GM23248 (cell line): ENCODE results near the gene DACT3. TPM values are rescaled to one million over a fixed set of nuclear protein-coding genes. Genes with fewer than 3 reads are reported as not detected.

Experiments used
- DNase-seq: peaks from one replicate; pipeline ENCODE4 v3.0.0-alpha.2; 2015
- H2AFZ ChIP-seq: fragments of 200-600 bp; sonication (generic); 2 replicates; pipeline ENCODE4 v1.6.1; 2016; ENCODE audit warnings: antibody characterized with exemption
- H3F3A ChIP-seq: fragments of 200-600 bp; sonication (generic); 2 replicates; pipeline ENCODE4 v1.6.1; 2016; ENCODE audit warnings: mild to moderate bottlenecking, antibody characterized with exemption, mixed run types; ENCODE audit not compliant: insufficient read depth
- H3K27ac ChIP-seq: fragments of 200-600 bp; sonication (generic); 2 replicates; pipeline ENCODE4 v1.5.1; 2016; ENCODE audit warnings: mild to moderate bottlenecking
- H3K27me3 ChIP-seq: fragments of 200-600 bp; sonication (generic); replicated peaks from 2 replicates; pipeline ENCODE4 v1.6.1; 2016; ENCODE audit warnings: mild to moderate bottlenecking; ENCODE audit not compliant: insufficient read depth
- H3K36me3 ChIP-seq: fragments of 200-600 bp; sonication (generic); 2 replicates; pipeline ENCODE4 v1.6.1; 2016; ENCODE audit warnings: low read depth, mild to moderate bottlenecking
- H3K4me1 ChIP-seq: fragments of 200-600 bp; sonication (generic); 2 replicates; pipeline ENCODE4 v1.6.1; 2016; ENCODE audit warnings: mild to moderate bottlenecking; ENCODE audit not compliant: insufficient read depth
- H3K4me2 ChIP-seq: fragments of 200-600 bp; sonication (generic); one replicate; pipeline ENCODE4 v1.6.1; 2016; ENCODE audit warnings: mild to moderate bottlenecking; ENCODE audit not compliant: unreplicated experiment
- H3K4me3 ChIP-seq: fragments of 200-600 bp; sonication (generic); 2 replicates; pipeline ENCODE4 v1.5.1; 2016; ENCODE audit warnings: mild to moderate bottlenecking
- H3K79me2 ChIP-seq: fragments of 200-600 bp; sonication (generic); 2 replicates; pipeline ENCODE4 v1.6.1; 2016; ENCODE audit warnings: mild to moderate bottlenecking; ENCODE audit not compliant: insufficient read depth
- H3K9ac ChIP-seq: fragments of 200-600 bp; sonication (generic); 2 replicates; pipeline ENCODE4 v1.6.1; 2016; ENCODE audit warnings: mild to moderate bottlenecking
- H3K9me2 ChIP-seq: fragments of 200-600 bp; sonication (generic); 2 replicates; pipeline ENCODE4 v1.6.1; 2016; ENCODE audit warnings: mixed run types, mild to moderate bottlenecking, moderate library complexity; ENCODE audit not compliant: insufficient read depth
- H3K9me3 ChIP-seq: fragments of 200-600 bp; sonication (generic); one replicate; pipeline ENCODE4 v1.6.1; 2017; ENCODE audit warnings: low read depth
- H4K20me1 ChIP-seq: fragments of 200-600 bp; sonication (generic); 2 replicates; pipeline ENCODE4 v1.6.0; 2016; ENCODE audit not compliant: insufficient read depth
- EZH2 ChIP-seq: fragments of 200-600 bp; sonication (generic); IDR thresholded peaks from 2 replicates; pipeline ENCODE4 v1.6.1; 2018; ENCODE audit warnings: antibody characterized with exemption, mild to moderate bottlenecking; ENCODE audit not compliant: insufficient read depth, poor library complexity, severe bottlenecking
- EZH2phosphoT487 ChIP-seq: fragments of 200-600 bp; sonication (generic); IDR thresholded peaks from 2 replicates; pipeline ENCODE4 v1.6.1; 2018; ENCODE audit warnings: antibody characterized with exemption, moderate library complexity, mild to moderate bottlenecking, low read depth; ENCODE audit not compliant: insufficient read depth
- WGBS, 2 experiments: methylation state at CpG; one replicate each; pipeline ENCODE4 v1.1.6; 2015 to 2017; ENCODE audit warnings: low lambda C conversion rate in 2 of 2, low coverage in 1 of 2; ENCODE audit errors: missing lambda C conversion rate in 2 of 2; 5-methylcytosine and 5-hydroxymethylcytosine counted together
- in situ Hi-C: fragments of 300-500 bp; cut with MboI; formaldehyde crosslinking; loops from 2 replicates; pipeline ENCODE4 v1.15.0; 2020
- polyA plus RNA-seq: library from polyadenylated mRNA; unstranded; fragments of >200 nt; fragmentation: Nextera tagmentation; extraction: Ambion mirVana; gene quantifications from 2 replicates; pipeline ENCODE4 v1.2.1, GENCODE V29; 2016
- total RNA-seq: library from RNA; depleted of rRNA; stranded (reverse); fragments of >200 nt; shearing (Covaris generic); gene quantifications from 2 replicates; pipeline ENCODE4 v1.2.3, GENCODE V29; 2014

Gene DACT3
- total and polyA plus RNA-seq, 2 experiments from 2014 or later: 0.66 to 7.1 TPM

DNA sequence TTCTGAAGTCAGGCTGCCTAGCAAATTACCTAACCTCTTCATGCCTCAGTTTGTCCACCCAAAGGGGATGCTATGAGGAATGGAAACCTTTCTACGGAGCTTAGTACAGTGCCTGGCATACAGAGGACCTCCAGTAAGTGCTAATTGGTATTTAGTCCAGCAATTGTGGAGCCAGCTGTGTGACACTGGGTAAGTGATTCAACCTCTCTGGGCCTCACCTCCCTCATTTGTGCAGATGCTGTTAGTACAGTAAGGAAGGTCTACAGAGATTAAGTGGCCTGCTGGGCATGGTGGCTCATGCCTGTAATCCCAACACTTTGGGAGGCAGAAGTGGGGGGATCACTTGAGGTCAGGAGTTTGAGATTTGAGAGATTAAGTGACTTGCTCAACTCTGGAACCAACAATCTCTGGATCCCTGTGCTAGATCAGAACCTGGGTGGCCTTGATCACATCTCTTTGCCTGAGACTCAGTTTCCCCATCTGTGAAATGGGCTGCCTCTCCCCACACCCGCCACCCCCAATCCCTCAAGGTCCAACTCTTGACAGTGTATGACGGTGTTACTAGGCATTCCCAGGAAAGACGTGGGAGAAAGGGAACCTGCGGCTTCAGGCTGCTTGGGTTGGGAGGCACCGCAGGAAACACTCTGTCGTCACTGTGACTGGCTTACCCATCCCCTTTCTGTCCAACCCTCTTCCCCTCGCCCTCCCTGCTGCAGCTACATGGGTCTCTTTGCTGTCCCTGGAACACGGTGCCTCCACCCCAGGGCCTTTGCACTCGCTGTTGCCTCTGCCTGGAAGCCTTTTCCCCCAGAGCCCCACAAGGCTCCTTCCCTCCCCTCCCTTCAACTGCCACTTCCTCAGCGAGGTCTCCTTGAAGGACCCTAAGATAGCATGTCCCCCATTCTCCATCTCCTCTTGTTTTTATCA is 37.7 kb upstream of the DACT3 start:
- Histone ChIP-seq H3K9ac (no peak overlapping the region), H3K4me1 (no peaks in the 10 kb centered on the region), H3K27ac (no peak overlapping the region), H2AFZ (no peak overlapping the region), H3K9me2 (no peaks in the 10 kb centered on the region), H3K9me3 (no peaks in the 10 kb centered on the region), H3F3A (no peaks in the 10 kb centered on the region), H3K27me3 (no peaks in the 10 kb centered on the region), H3K4me3 (no peak overlapping the region), H3K4me2 (no peak overlapping the region), H3K79me2 (no peaks in the 10 kb centered on the region), H4K20me1 (no peaks in the 10 kb centered on the region), H3K36me3 (peaks cover 52% of the 10 kb centered on the region; the same call in 1 of the 2 replicates)
- WGBS, 2 experiments: 94 to 98% methylated on average over 9 to 11 of the region's 11 CpGs
- in situ Hi-C loops: no loop called here
- DNase-seq: no peak
- TF ChIP-seq EZH2: no peak
- TF ChIP-seq EZH2phosphoT487: no peak

DNA sequence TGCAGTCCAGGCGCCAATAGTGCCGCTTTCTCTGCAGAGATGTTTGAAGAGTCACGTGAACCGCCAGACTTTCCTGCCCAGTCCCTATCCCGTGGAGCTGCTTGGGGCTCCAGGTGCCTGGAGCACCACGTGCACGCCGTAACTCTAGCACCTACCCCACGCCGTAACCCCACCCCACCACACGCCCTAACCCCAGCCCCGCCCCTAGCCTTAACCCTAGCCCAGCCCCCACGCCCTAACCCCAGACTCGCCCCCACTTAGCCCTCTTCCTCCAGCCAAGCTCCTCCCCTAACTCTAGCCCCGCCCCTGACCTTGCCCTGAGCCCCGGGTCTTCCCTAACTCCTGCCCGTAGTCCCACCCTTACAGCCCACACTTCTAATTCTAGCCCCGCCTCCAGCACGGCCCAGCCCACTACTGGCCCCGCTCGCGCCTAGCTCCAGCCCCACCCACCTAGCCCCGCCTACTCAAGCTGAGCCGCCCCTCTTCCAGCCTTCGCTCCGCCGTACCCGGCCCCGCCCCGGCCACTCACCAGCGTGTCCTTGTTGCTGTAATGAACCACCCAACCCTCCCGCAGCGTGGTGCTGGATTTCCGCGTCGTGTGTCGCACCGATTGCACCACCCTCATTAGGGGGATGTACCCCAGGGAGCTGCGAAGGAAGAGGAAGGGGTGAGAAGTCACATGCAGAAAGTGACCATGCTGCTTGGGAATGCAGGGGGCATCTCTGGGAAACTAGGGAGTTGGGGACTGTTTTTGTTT is 36.4 kb upstream of the DACT3 start:
- Histone ChIP-seq H3K9me2 (no peaks in the 10 kb centered on the region), H3K4me3 (peak overlapping the region; percentile 32; the same call in 1 of the 2 replicates), H4K20me1 (no peaks in the 10 kb centered on the region), H3K27me3 (no peaks in the 10 kb centered on the region), H3K36me3 (peaks cover 49% of the 10 kb centered on the region; the same call in 1 of the 2 replicates), H3K9me3 (no peaks in the 10 kb centered on the region), H3K9ac (no peak overlapping the region), H3F3A (no peaks in the 10 kb centered on the region), H3K4me2 (peak overlapping the region; percentile 9), H2AFZ (no peak overlapping the region), H3K27ac (no peak overlapping the region), H3K4me1 (no peaks in the 10 kb centered on the region), H3K79me2 (no peaks in the 10 kb centered on the region)
- TF ChIP-seq EZH2phosphoT487 (no peak), EZH2 (no peak)
- 21 to 23% methylated on average over 18 to 39 of the region's 39 CpGs for WGBS, 2 experiments
- in situ Hi-C loops: no loop called here
- DNase-seq: peak; percentile 90

DNA sequence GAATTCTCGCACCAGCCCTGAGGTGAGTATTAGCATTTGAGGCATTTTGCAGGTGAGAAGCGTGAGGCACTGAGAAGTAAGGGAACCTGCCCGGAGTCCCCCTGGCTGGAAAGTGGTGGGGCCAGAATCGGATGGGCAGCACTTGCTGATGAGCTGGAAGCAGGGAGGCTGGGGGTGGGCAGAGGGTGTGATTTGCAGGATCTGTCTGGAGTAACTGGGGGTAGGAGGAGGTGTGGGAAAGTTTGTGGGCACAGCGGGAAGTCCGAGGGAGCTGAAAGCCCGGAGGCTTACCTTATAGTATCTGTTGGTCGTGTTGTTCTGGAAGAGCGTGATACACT is 35.9 kb upstream of the DACT3 start:
- in situ Hi-C loops: no loop called here
- DNase-seq: no peak
- no peaks in the 10 kb centered on the region for H3F3A ChIP-seq
- H3K79me2 ChIP-seq: no peaks in the 10 kb centered on the region
- H3K9me3 ChIP-seq: no peaks in the 10 kb centered on the region
- WGBS, 2 experiments: 77% methylated on average over 9 of the region's 9 CpGs
- no peak overlapping the region for H3K4me2 ChIP-seq
- no peak overlapping the region for H2AFZ ChIP-seq
- H3K4me1 ChIP-seq: no peaks in the 10 kb centered on the region
- H3K4me3 ChIP-seq: no peak overlapping the region
- H4K20me1 ChIP-seq: no peaks in the 10 kb centered on the region
- H3K27me3 ChIP-seq: no peaks in the 10 kb centered on the region
- no peak overlapping the region for H3K27ac ChIP-seq
- H3K9me2 ChIP-seq: no peaks in the 10 kb centered on the region
- H3K9ac ChIP-seq: no peak overlapping the region
- H3K36me3 ChIP-seq: peaks cover 48% of the 10 kb centered on the region; the same call in 1 of the 2 replicates
- TF ChIP-seq EZH2 (no peak), EZH2phosphoT487 (no peak)

DNA sequence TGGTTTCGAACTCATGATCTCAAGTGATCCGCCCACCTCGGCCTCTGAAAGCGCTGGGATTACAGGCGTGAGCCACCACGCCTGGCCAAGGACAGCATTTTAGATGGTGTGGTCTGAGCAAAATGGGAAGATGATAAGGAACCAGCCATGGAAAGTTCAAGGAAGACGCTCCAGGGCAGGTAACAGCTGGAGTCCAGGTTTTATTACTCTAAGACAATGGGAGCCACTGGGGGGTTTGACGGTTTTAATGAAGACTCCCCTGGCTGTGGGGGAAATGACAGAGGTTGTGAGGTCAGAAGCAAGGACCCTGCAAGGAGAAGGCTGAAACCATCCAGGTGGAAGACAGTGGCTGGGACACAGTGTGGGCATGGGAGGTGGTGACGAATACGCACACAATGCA is 35.1 kb upstream of the DACT3 start:
- H3K27me3 ChIP-seq: no peaks in the 10 kb centered on the region
- no peak overlapping the region for H3K9ac ChIP-seq
- H4K20me1 ChIP-seq: no peaks in the 10 kb centered on the region
- no peaks in the 10 kb centered on the region for H3K79me2 ChIP-seq
- no peak overlapping the region for H3K27ac ChIP-seq
- no peak overlapping the region for H3K4me3 ChIP-seq
- peaks cover 50% of the 10 kb centered on the region for H3K36me3 ChIP-seq
- in situ Hi-C loops: no loop called here
- TF ChIP-seq EZH2phosphoT487: no peak
- TF ChIP-seq EZH2: no peak
- no peaks in the 10 kb centered on the region for H3F3A ChIP-seq
- no peaks in the 10 kb centered on the region for H3K9me2 ChIP-seq
- H3K9me3 ChIP-seq: no peaks in the 10 kb centered on the region
- WGBS, 2 experiments: 98% methylated on average over 10 of the region's 10 CpGs
- no peak for DNase-seq
- H2AFZ ChIP-seq: no peak overlapping the region
- no peak overlapping the region for H3K4me2 ChIP-seq
- no peaks in the 10 kb centered on the region for H3K4me1 ChIP-seq
